M059J (cell line): Measurements from ENCODE around the gene CCDC83. TPM values are rescaled to one million over a fixed set of nuclear protein-coding genes. Genes with fewer than 3 reads are reported as not detected.

Source experiments
- total RNA-seq: library from RNA; depleted of rRNA; stranded (reverse); fragments of >200 nt; shearing (Covaris generic); gene quantifications from 2 replicates; pipeline ENCODE4 v1.2.3, GENCODE V29; 2014; rRNA removed

CCDC83 gene
- total RNA-seq, 1 experiment from 2014 or later, result 0.05 TPM

Other genes with a start within 250 kb of the CCDC83 start
- gene DLG2, start 228.0 kb upstream of the CCDC83 start, total RNA-seq, result 0.37 TPM in 1 of 2 replicates, not detected in the other
- 103 and 117 TPM in 2 replicates for gene TMEM126B, start 226.8 kb upstream of the CCDC83 start, total RNA-seq
- gene TMEM126A, start 207.4 kb upstream of the CCDC83 start, total RNA-seq, result 42.1 and 60.3 TPM in 2 replicates
- gene CREBZF, start 190.3 kb upstream of the CCDC83 start, total RNA-seq, result 18.3 and 25.8 TPM in 2 replicates
- gene CCDC89, start 169.2 kb upstream of the CCDC83 start, total RNA-seq, result 0.37 and 3.0 TPM in 2 replicates
- 46.8 and 80.3 TPM in 2 replicates for gene SYTL2, start 44.2 kb upstream of the CCDC83 start, total RNA-seq
- 206 and 341 TPM in 2 replicates for gene PICALM, start 213.7 kb downstream of the CCDC83 start, total RNA-seq